MM.1S (cell line): ENCODE results near the gene DNAJB1.

Experiments
- CTCF ChIP-seq: fragments of 300-600 bp; sonication (generic); IDR thresholded peaks from 2 replicates; pipeline ENCODE4 v1.5.1; 2016; ENCODE audit warnings: antibody characterized with exemption, low read length, mixed read lengths
- EZH2 ChIP-seq: fragments of 300-600 bp; sonication (generic); optimal IDR thresholded peaks from 2 replicates; pipeline ENCODE3; 2017; ENCODE audit warnings: low read depth, mild to moderate bottlenecking, antibody characterized with exemption, low read length, mixed read lengths
- EZH2phosphoT487 ChIP-seq: fragments of 300-600 bp; sonication (generic); IDR thresholded peaks from 2 replicates; pipeline ENCODE4 v1.6.1; 2018; ENCODE audit warnings: antibody characterized with exemption, low read length

GRCh38 chr19:14505488-14506239, 12.5 kb downstream of the DNAJB1 start:
- TF ChIP-seq CTCF (peak; percentile 52), EZH2phosphoT487 (no peak), EZH2 (no peak)
